A673 (cell line): Measurements from ENCODE around the gene WDR88. TPM values are rescaled to one million over a fixed set of nuclear protein-coding genes. Genes with fewer than 3 reads are reported as not detected.

Experiments used
- BruUV-seq: library from RNA; stranded (reverse); fragments of 400-500 nt; replicated peaks from 2 replicates; lab custom pipeline; 2021; lab: Mats Ljungman, UMichigan
- CTCF ChIA-PET: fragments of 300-600 bp; sonication (Branson Sonifier 250); formaldehyde crosslinking; loops from one replicate; lab custom pipeline; 2022; ENCODE audit warnings: antibody characterized with exemption; lab: Charles Lee
- POLR2A ChIA-PET: fragments of 300-600 bp; sonication (Branson Sonifier 250); formaldehyde crosslinking; loops from one replicate; lab custom pipeline; 2022; ENCODE audit warnings: antibody characterized with exemption; ENCODE audit not compliant: low non-redundant PET; lab: Charles Lee
- DNase-seq: peaks from one replicate; pipeline ENCODE4 v3.0.0-alpha.2; 2015; ENCODE audit warnings: low spot score
- H3K27ac ChIP-seq: fragments of 200-600 bp; sonication (generic); 2 replicates; pipeline ENCODE4 v1.5.1; 2016; ENCODE audit warnings: mixed run types, low read depth, mild to moderate bottlenecking, mixed read lengths, antibody characterized with exemption, low read length; ENCODE audit not compliant: poor library complexity, severe bottlenecking
- H3K27me3 ChIP-seq: fragments of 200-600 bp; sonication (generic); replicated peaks from 2 replicates; pipeline ENCODE4 v1.6.1; 2017; ENCODE audit warnings: mixed run types, low read depth, mild to moderate bottlenecking, mixed read lengths, antibody characterized with exemption, low read length; ENCODE audit not compliant: insufficient read depth, poor library complexity
- H3K36me3 ChIP-seq: fragments of 200-600 bp; sonication (generic); 2 replicates; pipeline ENCODE4 v1.6.1; 2016; ENCODE audit warnings: mixed run types, mild to moderate bottlenecking, mixed read lengths, antibody characterized with exemption, low read length; ENCODE audit not compliant: insufficient read depth, poor library complexity, severe bottlenecking
- H3K4me1 ChIP-seq: fragments of 200-600 bp; sonication (generic); 2 replicates; pipeline ENCODE4 v1.6.1; 2017; ENCODE audit warnings: mixed run types, mild to moderate bottlenecking, mixed read lengths, antibody characterized with exemption, low read length; ENCODE audit not compliant: insufficient read depth, poor library complexity, severe bottlenecking
- H3K4me3 ChIP-seq: fragments of 200-600 bp; sonication (generic); 2 replicates; pipeline ENCODE4 v1.5.1; 2016; ENCODE audit warnings: low read depth, mixed run types, mild to moderate bottlenecking, mixed read lengths, low read length; ENCODE audit not compliant: poor library complexity, severe bottlenecking
- H3K9me3 ChIP-seq: fragments of 200-600 bp; sonication (generic); 2 replicates; pipeline ENCODE4 v1.6.1; 2016; ENCODE audit warnings: mixed run types, low read depth, mild to moderate bottlenecking, mixed read lengths, antibody characterized with exemption, low read length; ENCODE audit not compliant: poor library complexity, severe bottlenecking
- EZH2 ChIP-seq: fragments of 200-600 bp; sonication (generic); IDR thresholded peaks from 2 replicates; pipeline ENCODE4 v1.6.1; 2017; ENCODE audit warnings: borderline replicate concordance, low read depth, mild to moderate bottlenecking, mixed read lengths, antibody characterized with exemption, low read length; ENCODE audit not compliant: poor library complexity, severe bottlenecking
- intact Hi-C: fragments of 100-400 bp; cut with micrococcal nuclease; formaldehyde crosslinking; loops from one replicate; pipeline ENCODE4 v1.10.0; 2022; ENCODE audit not compliant: unreplicated experiment
- total RNA-seq: library from RNA; stranded (reverse); gene quantifications from 2 replicates; pipeline ENCODE4 v1.2.3, GENCODE V29; 2021
- TF ChIP-seq, protein P1 (sequence below): fragments of 300-800, 200-600 bp; sonication (generic); conservative IDR thresholded peaks from 2 replicates; pipeline ENCODE4 v1.5.1; 2017; ENCODE audit warnings: low read depth, mild to moderate bottlenecking, antibody characterized with exemption, low read length, moderate library complexity, mixed read lengths

Gene WDR88
- total RNA-seq, 1 experiment from 2014 or later: not detected

DNA sequence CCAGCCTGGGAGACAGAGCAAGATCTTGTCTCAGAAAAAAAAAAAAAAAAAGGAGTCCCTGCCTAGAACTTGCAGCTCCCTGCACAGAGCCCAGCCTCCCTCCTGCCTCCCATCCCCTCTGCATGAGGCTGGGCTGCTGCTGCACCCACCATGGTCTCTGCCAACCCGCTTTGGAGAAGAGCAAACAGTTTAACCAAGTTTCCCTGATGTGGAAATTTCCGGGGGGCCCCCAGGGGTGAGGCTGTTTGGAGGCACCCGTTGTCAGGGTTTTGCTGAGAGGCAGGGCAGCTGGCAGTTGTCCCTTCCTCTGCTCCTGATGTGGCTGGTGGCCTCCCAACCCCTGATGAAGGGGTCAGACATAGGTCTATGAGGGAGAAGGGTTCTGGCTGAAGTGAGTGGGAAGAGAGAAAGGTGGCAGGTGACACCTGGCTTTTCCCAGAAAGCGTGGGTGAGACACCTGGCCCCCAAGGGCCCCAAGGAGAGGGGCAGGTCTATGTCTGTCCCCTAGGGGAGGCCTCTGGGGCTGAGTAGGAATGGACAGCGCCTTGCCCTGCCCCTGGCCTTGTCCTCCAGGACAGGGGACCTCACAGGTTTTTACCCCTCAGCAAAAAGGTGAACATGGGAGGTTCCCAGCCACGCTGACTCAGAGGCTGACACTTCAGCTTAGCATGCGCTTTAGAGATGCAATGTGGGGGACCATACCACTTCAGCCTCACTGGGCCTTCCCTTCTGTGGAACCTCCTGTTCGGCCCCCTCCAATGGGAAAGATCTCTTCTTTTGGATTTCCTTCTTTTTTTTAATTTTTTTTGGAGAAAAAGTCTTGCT lies 67.7 kb downstream of the WDR88 start:
- H3K27me3 ChIP-seq: no peaks in the 10 kb centered on the region
- H3K9me3 ChIP-seq: no peaks in the 10 kb centered on the region
- H3K4me1 ChIP-seq: no peaks in the 10 kb centered on the region
- CTCF ChIA-PET: no interaction called here
- no peak overlapping the region for H3K27ac ChIP-seq
- H3K36me3 ChIP-seq: peaks cover 12% of the 10 kb centered on the region
- POLR2A ChIA-PET: no interaction called here
- intact Hi-C loops: no loop called here
- no TSS peak for BruUV-seq
- TF ChIP-seq EZH2: no peak
- TF ChIP-seq, protein P1, sequence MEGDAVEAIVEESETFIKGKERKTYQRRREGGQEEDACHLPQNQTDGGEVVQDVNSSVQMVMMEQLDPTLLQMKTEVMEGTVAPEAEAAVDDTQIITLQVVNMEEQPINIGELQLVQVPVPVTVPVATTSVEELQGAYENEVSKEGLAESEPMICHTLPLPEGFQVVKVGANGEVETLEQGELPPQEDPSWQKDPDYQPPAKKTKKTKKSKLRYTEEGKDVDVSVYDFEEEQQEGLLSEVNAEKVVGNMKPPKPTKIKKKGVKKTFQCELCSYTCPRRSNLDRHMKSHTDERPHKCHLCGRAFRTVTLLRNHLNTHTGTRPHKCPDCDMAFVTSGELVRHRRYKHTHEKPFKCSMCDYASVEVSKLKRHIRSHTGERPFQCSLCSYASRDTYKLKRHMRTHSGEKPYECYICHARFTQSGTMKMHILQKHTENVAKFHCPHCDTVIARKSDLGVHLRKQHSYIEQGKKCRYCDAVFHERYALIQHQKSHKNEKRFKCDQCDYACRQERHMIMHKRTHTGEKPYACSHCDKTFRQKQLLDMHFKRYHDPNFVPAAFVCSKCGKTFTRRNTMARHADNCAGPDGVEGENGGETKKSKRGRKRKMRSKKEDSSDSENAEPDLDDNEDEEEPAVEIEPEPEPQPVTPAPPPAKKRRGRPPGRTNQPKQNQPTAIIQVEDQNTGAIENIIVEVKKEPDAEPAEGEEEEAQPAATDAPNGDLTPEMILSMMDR: no peak
- no peak for DNase-seq
- H3K4me3 ChIP-seq: no peak overlapping the region

DNA sequence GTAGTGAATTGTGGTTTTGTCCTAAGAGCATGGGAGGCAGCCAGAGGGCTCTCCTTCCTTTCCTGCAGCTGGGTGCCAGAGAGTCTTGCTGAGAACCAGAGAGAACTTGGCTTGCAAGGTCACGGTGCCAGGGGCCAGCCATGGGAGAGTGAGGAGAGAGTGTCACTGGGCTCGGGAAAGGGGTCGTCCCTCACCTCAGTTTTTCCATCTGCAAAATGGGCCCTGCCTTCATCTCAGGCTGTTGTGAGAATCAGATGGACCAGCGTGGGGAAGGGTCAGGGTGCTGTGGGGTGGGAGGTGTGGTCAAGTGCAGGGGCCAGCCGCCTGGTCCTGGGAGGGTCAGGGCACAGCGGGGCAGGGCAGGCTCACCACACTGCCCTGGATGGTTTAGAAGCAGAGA lies 69.6 kb downstream of the WDR88 start:
- H3K36me3 ChIP-seq: peaks cover 21% of the 10 kb centered on the region
- no peaks in the 10 kb centered on the region for H3K9me3 ChIP-seq
- H3K4me3 ChIP-seq: no peak overlapping the region
- TF ChIP-seq EZH2: no peak
- TF ChIP-seq, protein P1: no peak
- DNase-seq: no peak
- H3K4me1 ChIP-seq: no peaks in the 10 kb centered on the region
- ChIA-PET POLR2A (no interaction called here), CTCF (no interaction called here)
- BruUV-seq: no TSS peak
- no peak overlapping the region for H3K27ac ChIP-seq
- no peaks in the 10 kb centered on the region for H3K27me3 ChIP-seq
- intact Hi-C loops: no loop called here

DNA sequence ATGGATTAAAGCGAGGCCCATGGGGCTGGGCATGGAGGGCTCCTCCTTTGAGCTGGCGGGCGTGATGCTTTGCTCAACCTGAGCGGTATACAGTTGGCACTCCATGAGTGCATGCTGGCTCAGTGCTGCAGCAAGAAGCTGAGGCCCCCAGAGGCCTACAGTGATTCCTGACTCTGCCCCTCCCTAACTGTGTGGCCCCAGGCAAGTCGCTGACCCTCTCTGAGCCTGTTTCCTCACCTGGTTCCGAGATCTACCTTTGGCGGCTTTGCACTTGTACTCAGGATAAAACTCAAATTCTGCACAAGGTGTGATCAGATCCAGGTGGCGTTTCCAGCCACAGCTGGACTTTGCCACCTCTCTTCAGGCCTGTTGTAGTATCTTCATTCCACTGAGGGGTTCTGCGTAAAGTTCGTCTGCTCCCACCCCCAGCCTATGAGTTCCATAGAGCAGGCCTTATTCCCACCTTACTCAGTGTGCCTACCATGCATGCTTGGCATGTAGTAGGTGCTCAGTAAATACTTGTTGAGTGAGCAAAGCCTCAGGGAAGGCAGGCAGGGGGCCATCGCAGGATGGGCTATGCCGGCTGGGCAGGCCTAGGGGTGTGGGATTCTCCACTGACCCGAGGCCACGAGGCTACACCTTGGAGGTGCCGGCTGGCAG lies 70.1 kb downstream of the WDR88 start:
- Histone ChIP-seq H3K4me1 (no peaks in the 10 kb centered on the region), H3K27ac (no peak overlapping the region), H3K36me3 (peaks cover 22% of the 10 kb centered on the region), H3K9me3 (no peaks in the 10 kb centered on the region), H3K4me3 (no peak overlapping the region), H3K27me3 (no peaks in the 10 kb centered on the region)
- no peak for DNase-seq
- CTCF ChIA-PET: no interaction called here
- intact Hi-C loops: no loop called here
- POLR2A ChIA-PET: no interaction called here
- TF ChIP-seq EZH2: no peak
- TF ChIP-seq, protein P1: no peak
- no TSS peak for BruUV-seq
